Parathyroid adenoma (tissue), 2 donors: Measurements from ENCODE around the gene SULT1A1.
"Not testable (repeated sequence)": the region's sequence is repeated elsewhere in the genome, so short reads cannot be mapped to it uniquely, and the experiment has no call there.

Source experiments
- H2AFZ ChIP-seq: fragments of 300-600 bp; sonication (generic); one replicate; pipeline ENCODE4 v1.7.0; 2017; ENCODE audit warnings: antibody characterized with exemption, mild to moderate bottlenecking
- H3K27ac ChIP-seq: fragments of 300-600 bp; sonication (generic); one replicate; pipeline ENCODE4 v1.7.0; 2017
- H3K27me3 ChIP-seq: fragments of 300-600 bp; sonication (generic); one replicate; pipeline ENCODE4 v1.7.0; 2017; ENCODE audit warnings: low read length; ENCODE audit not compliant: control insufficient read depth, insufficient read depth
- H3K36me3 ChIP-seq: fragments of 300-600 bp; sonication (generic); one replicate; pipeline ENCODE4 v1.7.0; 2017; ENCODE audit warnings: low read length; ENCODE audit not compliant: control insufficient read depth, insufficient read depth
- H3K4me1 ChIP-seq: fragments of 300-600 bp; sonication (generic); one replicate; pipeline ENCODE4 v1.7.0; 2017; ENCODE audit warnings: control low read depth
- H3K4me2 ChIP-seq: fragments of 300-600 bp; sonication (generic); one replicate; pipeline ENCODE4 v1.7.0; 2017; ENCODE audit warnings: low read length
- H3K4me3 ChIP-seq: fragments of 300-600 bp; sonication (generic); one replicate; pipeline ENCODE4 v1.7.0; 2017; ENCODE audit warnings: low read depth, low read length
- H3K79me2 ChIP-seq: fragments of 300-600 bp; sonication (generic); one replicate; pipeline ENCODE4 v1.7.0; 2017; ENCODE audit warnings: control low read depth
- H3K9ac ChIP-seq: fragments of 300-600 bp; sonication (generic); one replicate; pipeline ENCODE4 v1.7.0; 2017; ENCODE audit warnings: mild to moderate bottlenecking
- H3K9me3 ChIP-seq: fragments of 300-600 bp; sonication (generic); one replicate; pipeline ENCODE4 v1.7.0; 2017; ENCODE audit warnings: low read length; ENCODE audit not compliant: control insufficient read depth
- TF ChIP-seq, protein P1 (sequence below): fragments of 300-600 bp; sonication (generic); IDR thresholded peaks from one replicate; pipeline ENCODE4 v1.7.0; 2017; ENCODE audit warnings: antibody characterized with exemption, mild to moderate bottlenecking
- donor health status: primary hyperparathyroidism.

SULT1A1 gene

GRCh38 chr16:28599377-28600285, 10.2 kb downstream of the SULT1A1 start:
- H3K9ac ChIP-seq, H3K27ac ChIP-seq, H3K9me3 ChIP-seq, H2AFZ ChIP-seq, H3K4me3 ChIP-seq, H3K27me3 ChIP-seq, H3K36me3 ChIP-seq, H3K4me2 ChIP-seq, H3K79me2 ChIP-seq: not testable (repeated sequence)
- H3K4me1 ChIP-seq: peaks cover 23% of the 10 kb centered on the region

- Histone ChIP-seq H3K9me3 (no peaks in the 10 kb centered on the region), H3K4me2 (peak overlapping the region; percentile 29), H3K9ac (no peak overlapping the region), H3K4me3 (no peak overlapping the region), H2AFZ (peak overlapping the region; percentile 73), H3K36me3 (no peaks in the 10 kb centered on the region), H3K27me3 (no peaks in the 10 kb centered on the region), H3K4me1 (peaks cover 28% of the 10 kb centered on the region), H3K79me2 (no peaks in the 10 kb centered on the region), H3K27ac (peak overlapping the region; percentile 95)
- TF ChIP-seq, protein P1, sequence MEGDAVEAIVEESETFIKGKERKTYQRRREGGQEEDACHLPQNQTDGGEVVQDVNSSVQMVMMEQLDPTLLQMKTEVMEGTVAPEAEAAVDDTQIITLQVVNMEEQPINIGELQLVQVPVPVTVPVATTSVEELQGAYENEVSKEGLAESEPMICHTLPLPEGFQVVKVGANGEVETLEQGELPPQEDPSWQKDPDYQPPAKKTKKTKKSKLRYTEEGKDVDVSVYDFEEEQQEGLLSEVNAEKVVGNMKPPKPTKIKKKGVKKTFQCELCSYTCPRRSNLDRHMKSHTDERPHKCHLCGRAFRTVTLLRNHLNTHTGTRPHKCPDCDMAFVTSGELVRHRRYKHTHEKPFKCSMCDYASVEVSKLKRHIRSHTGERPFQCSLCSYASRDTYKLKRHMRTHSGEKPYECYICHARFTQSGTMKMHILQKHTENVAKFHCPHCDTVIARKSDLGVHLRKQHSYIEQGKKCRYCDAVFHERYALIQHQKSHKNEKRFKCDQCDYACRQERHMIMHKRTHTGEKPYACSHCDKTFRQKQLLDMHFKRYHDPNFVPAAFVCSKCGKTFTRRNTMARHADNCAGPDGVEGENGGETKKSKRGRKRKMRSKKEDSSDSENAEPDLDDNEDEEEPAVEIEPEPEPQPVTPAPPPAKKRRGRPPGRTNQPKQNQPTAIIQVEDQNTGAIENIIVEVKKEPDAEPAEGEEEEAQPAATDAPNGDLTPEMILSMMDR: peak; percentile 50
Observed at GRCh38 chr16:28597692-28598261, 12.1 kb downstream of the SULT1A1 start.

GRCh38 chr16:28596840-28597691, 12.8 kb downstream of the SULT1A1 start, which contains the start of gene SULT1A2:
Gene SULT1A2 (minus strand): TSS chr16:28597050. CDS start chr16:28595930, 1,120 bp downstream.
- H3K4me1 ChIP-seq: peaks cover 28% of the 10 kb centered on the region
- no peaks in the 10 kb centered on the region for H3K9me3 ChIP-seq
- peak within 1 kb of the TSS; percentile 47 for H3K4me2 ChIP-seq
- H3K36me3 ChIP-seq: no peaks in the 10 kb centered on the region
- peak within 1 kb of the TSS; percentile 73 for H2AFZ ChIP-seq
- peak within 1 kb of the TSS; percentile 34 for H3K9ac ChIP-seq
- H3K79me2 ChIP-seq: no peaks in the 10 kb centered on the region
- TF ChIP-seq, protein P1: no peak
- no peaks in the 10 kb centered on the region for H3K27me3 ChIP-seq
- peak within 1 kb of the TSS; percentile 24 for H3K4me3 ChIP-seq
- H3K27ac ChIP-seq: peak within 1 kb of the TSS; percentile 95

DNA sequence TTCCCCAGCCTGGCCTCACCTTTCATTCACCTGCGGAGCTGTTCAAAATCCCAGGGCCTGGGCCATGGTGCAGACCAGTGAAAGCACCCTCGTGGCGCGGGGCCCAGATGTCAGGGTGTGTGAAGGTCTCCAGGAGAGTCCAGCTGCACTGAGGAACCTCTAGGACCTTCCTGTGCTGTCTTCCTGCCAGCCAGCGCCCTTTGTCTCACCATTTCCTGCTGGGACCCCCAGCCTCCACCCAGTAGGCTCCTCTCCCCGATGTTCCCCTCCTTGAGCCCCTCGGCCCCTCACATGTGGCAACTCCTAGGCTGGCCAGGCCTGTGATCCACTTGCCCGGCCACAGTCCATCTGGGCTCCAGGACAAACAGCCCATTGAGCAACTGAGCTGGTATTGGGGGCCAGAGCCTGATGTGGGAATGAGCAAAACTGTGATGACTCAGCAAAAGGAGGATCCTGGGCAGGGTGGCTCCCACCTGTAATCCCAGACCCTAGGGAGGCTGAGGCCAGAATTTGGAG, 13.7 kb downstream of the SULT1A1 start:
- Histone ChIP-seq H3K79me2 (no peaks in the 10 kb centered on the region), H3K27ac (peak overlapping the region; percentile 95), H2AFZ (peak overlapping the region; percentile 52), H3K4me2 (peak overlapping the region; percentile 47), H3K27me3 (no peaks in the 10 kb centered on the region), H3K36me3 (no peaks in the 10 kb centered on the region), H3K4me1 (peaks cover 28% of the 10 kb centered on the region), H3K9me3 (no peaks in the 10 kb centered on the region), H3K4me3 (peak overlapping the region; percentile 24), H3K9ac (peak overlapping the region; percentile 34)
- TF ChIP-seq, protein P1: no peak

DNA sequence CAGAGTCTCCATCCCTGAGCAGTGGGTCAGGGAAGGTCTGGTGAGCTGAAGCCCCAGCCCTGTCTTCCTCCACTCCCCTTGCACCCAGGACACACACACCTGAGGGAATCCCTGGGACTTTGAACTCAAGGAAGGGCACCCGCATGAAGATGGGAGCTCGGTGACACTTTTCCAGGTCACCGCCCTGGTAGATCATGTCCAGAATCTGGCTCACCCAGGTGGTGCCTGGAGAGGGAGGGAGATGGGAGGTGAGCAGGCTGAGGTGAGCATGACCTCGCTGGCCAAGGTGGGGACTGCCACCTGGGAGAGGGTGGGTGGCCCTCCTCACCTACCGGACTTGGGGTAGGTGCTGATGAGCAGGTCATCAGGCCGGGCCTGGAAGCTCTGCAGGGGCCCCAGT, 14.4 kb downstream of the SULT1A1 start:
- H3K36me3 ChIP-seq, H3K4me3 ChIP-seq, H3K9ac ChIP-seq, H2AFZ ChIP-seq, H3K27me3 ChIP-seq, H3K9me3 ChIP-seq, H3K79me2 ChIP-seq, H3K4me2 ChIP-seq: not testable (repeated sequence)
- H3K27ac ChIP-seq: peak overlapping the region; percentile 95
- peaks cover 28% of the 10 kb centered on the region for H3K4me1 ChIP-seq
